Measurements from ENCODE around the gene GPR171. TPM values are rescaled to one million over a fixed set of nuclear protein-coding genes. Genes with fewer than 3 reads are reported as not detected.
"Not testable (repeated sequence)": the region's sequence is repeated elsewhere in the genome, so short reads cannot be mapped to it uniquely, and the experiment has no call there.

GPR171 gene
- total RNA-seq, result not detected in 3 replicates
- long read RNA-seq, result 0 reads

GRCh38 chr3:151203051-151203420 is at the start of gene GPR171:
Gene GPR171 (minus strand): TSS chr3:151203216. CDS start chr3:151199386, 3,830 bp downstream.
- no peak within 1 kb of the TSS for H3K4me3 Mint-ChIP-seq (ENCODE audit: unreplicated experiment)
- no peak for DNase-seq (ENCODE audit: low spot score)
- H3K9me3 Mint-ChIP-seq (ENCODE audit: low read depth), result no peaks in the 10 kb centered on the region
- H3K4me1 Mint-ChIP-seq (ENCODE audit: low read depth), result peaks cover 38% of the 10 kb centered on the region
- H3K27me3 Mint-ChIP-seq (ENCODE audit: low read depth), result no peaks in the 10 kb centered on the region
- TF ChIP-seq CTCF (IDR thresholded peaks at IDR 0.05), result no peak
- no peak within 1 kb of the TSS for H3K27ac Mint-ChIP-seq (ENCODE audit: unreplicated experiment)
- H3K36me3 Mint-ChIP-seq (ENCODE audit: low read depth), result no peaks in the 10 kb centered on the region

GRCh38 chr3:151248772-151249337 is 45.8 kb upstream of the GPR171 start:
- Mint-ChIP-seq H3K9me3 (ENCODE audit: low read depth) (no peaks in the 10 kb centered on the region), H3K4me1 (ENCODE audit: low read depth) (peaks cover 5% of the 10 kb centered on the region), H3K27ac (ENCODE audit: unreplicated experiment) (no peak overlapping the region), H3K27me3 (ENCODE audit: low read depth) (no peaks in the 10 kb centered on the region), H3K36me3 (ENCODE audit: low read depth) (no peaks in the 10 kb centered on the region), H3K4me3 (ENCODE audit: unreplicated experiment) (no peak overlapping the region)
- DNase-seq (ENCODE audit: low spot score), result no peak
- TF ChIP-seq CTCF (IDR thresholded peaks at IDR 0.05), result no peak

- not testable (repeated sequence) for H3K27me3 Mint-ChIP-seq (ENCODE audit: low read depth); H3K4me1 Mint-ChIP-seq (ENCODE audit: low read depth); DNase-seq (ENCODE audit: low spot score); H3K36me3 Mint-ChIP-seq (ENCODE audit: low read depth); H3K9me3 Mint-ChIP-seq (ENCODE audit: low read depth); H3K4me3 Mint-ChIP-seq (ENCODE audit: unreplicated experiment); H3K27ac Mint-ChIP-seq (ENCODE audit: unreplicated experiment)
These were observed 39.0 kb upstream of the GPR171 start for GRCh38 chr3:151242006-151242405.

- Mint-ChIP-seq H3K4me1 (ENCODE audit: low read depth) (no peaks in the 10 kb centered on the region), H3K4me3 (ENCODE audit: unreplicated experiment) (no peak overlapping the region), H3K27me3 (ENCODE audit: low read depth) (no peaks in the 10 kb centered on the region), H3K27ac (ENCODE audit: unreplicated experiment) (no peak overlapping the region), H3K9me3 (ENCODE audit: low read depth) (no peaks in the 10 kb centered on the region), H3K36me3 (ENCODE audit: low read depth) (no peaks in the 10 kb centered on the region)
- TF ChIP-seq CTCF (IDR thresholded peaks at IDR 0.05), result no peak
- DNase-seq (ENCODE audit: low spot score), result no peak
These were observed 33.7 kb upstream of the GPR171 start for GRCh38 chr3:151236736-151237135.

GRCh38 chr3:151236316-151236715 is 33.3 kb upstream of the GPR171 start:
- no peaks in the 10 kb centered on the region for H3K36me3 Mint-ChIP-seq (ENCODE audit: low read depth)
- TF ChIP-seq CTCF (IDR thresholded peaks at IDR 0.05), result no peak
- no peak overlapping the region for H3K27ac Mint-ChIP-seq (ENCODE audit: unreplicated experiment)
- no peak overlapping the region for H3K4me3 Mint-ChIP-seq (ENCODE audit: unreplicated experiment)
- no peak for DNase-seq (ENCODE audit: low spot score)
- H3K4me1 Mint-ChIP-seq (ENCODE audit: low read depth), result no peaks in the 10 kb centered on the region
- H3K27me3 Mint-ChIP-seq (ENCODE audit: low read depth), result no peaks in the 10 kb centered on the region
- no peaks in the 10 kb centered on the region for H3K9me3 Mint-ChIP-seq (ENCODE audit: low read depth)

GRCh38 chr3:151234825-151235224 is 31.8 kb upstream of the GPR171 start:
- Mint-ChIP-seq H3K36me3 (ENCODE audit: low read depth) (no peaks in the 10 kb centered on the region), H3K9me3 (ENCODE audit: low read depth) (no peaks in the 10 kb centered on the region), H3K4me3 (ENCODE audit: unreplicated experiment) (no peak overlapping the region), H3K4me1 (ENCODE audit: low read depth) (peaks cover 4% of the 10 kb centered on the region), H3K27ac (ENCODE audit: unreplicated experiment) (no peak overlapping the region), H3K27me3 (ENCODE audit: low read depth) (no peaks in the 10 kb centered on the region)
- no peak for TF ChIP-seq CTCF (IDR thresholded peaks at IDR 0.05)
- DNase-seq (ENCODE audit: low spot score), result no peak

Data from chondrocyte (in vitro differentiated cells).